Loucy (cell line): Measurements from ENCODE around the gene RGPD4.
"Not testable (repeated sequence)": the region's sequence is repeated elsewhere in the genome, so short reads cannot be mapped to it uniquely, and the experiment has no call there.

Source experiments
- CTCF ChIP-seq: fragments of 200-600 bp; sonication (generic); conservative IDR thresholded peaks from 2 replicates; pipeline ENCODE4 v1.5.1; 2014; ENCODE audit warnings: mild to moderate bottlenecking, antibody characterized with exemption, low read length
- EZH2phosphoT487 ChIP-seq: fragments of 200-600 bp; IDR thresholded peaks from 2 replicates; pipeline ENCODE4 v1.6.1; 2018; ENCODE audit warnings: antibody characterized with exemption, mild to moderate bottlenecking, moderate library complexity, borderline replicate concordance

- peak; percentile 21; the same call in 1 of the 2 replicates for TF ChIP-seq CTCF
- not testable (repeated sequence) for TF ChIP-seq EZH2phosphoT487
These were observed 6.9 kb downstream of the RGPD4 start for GRCh38 chr2:107833618-107834017.
